Measurements from ENCODE around the gene LY6G5C. TPM values are rescaled to one million over a fixed set of nuclear protein-coding genes. Genes with fewer than 3 reads are reported as not detected.

Gene LY6G5C
- total and polyA plus RNA-seq, 9 of the 15 experiments (the other 6 are each of a cell fraction or from before 2014, with no cell fraction given), result 0.10 to 0.67 (median 0.46) TPM; not detected in 4

- TF ChIP-seq SMC3 (conservative IDR thresholded peaks at IDR 0.05; ENCODE audit: insufficient read depth, low read depth, low read length) (0 out of 2 replicates have a peak, but pooled peaks have one; percentile 17), PTBP1 (IDR thresholded peaks at IDR 0.05; ENCODE audit: low read depth, low read length) (no peak), MAX (CRISPR knock-in tag; IDR thresholded peaks at IDR 0.05) (no peak; the same call in none of the 2 replicates), ZNF79 (CRISPR knock-in tag; IDR thresholded peaks at IDR 0.05; ENCODE audit: low read depth) (no peak), ZNF589 (CRISPR knock-in tag; IDR thresholded peaks at IDR 0.05; ENCODE audit: low read depth) (no peak), ARID4B (CRISPR knock-in tag; IDR thresholded peaks at IDR 0.05) (no peak; the same call in 1 of the 2 replicates), CHD2 (IDR thresholded peaks at IDR 0.05; ENCODE audit: low read depth, low read length) (no peak), ZNF174 (CRISPR knock-in tag; IDR thresholded peaks at IDR 0.05) (no peak), ZBTB2 (IDR thresholded peaks at IDR 0.05) (no peak), ERF (CRISPR knock-in tag; IDR thresholded peaks at IDR 0.05) (0 out of 2 replicates have a peak, but pooled peaks have one; percentile 55), ARID1B (IDR thresholded peaks at IDR 0.05) (no peak), HSF4 (CRISPR knock-in tag; IDR thresholded peaks at IDR 0.05; ENCODE audit: borderline replicate concordance) (no peak), ZNF655 (CRISPR knock-in tag; IDR thresholded peaks at IDR 0.05) (no peak), GMEB1 (CRISPR knock-in tag; IDR thresholded peaks at IDR 0.05) (0 out of 2 replicates have a peak, but pooled peaks have one; percentile 11), STAG1 (CRISPR knock-in tag; IDR thresholded peaks at IDR 0.05; ENCODE audit: borderline replicate concordance) (no peak), GTF2E2 (tag; IDR thresholded peaks at IDR 0.05) (no peak), RBM25 (IDR thresholded peaks at IDR 0.05; ENCODE audit: low read depth, low read length, severe bottlenecking) (no peak), WHSC1 (IDR thresholded peaks at IDR 0.05; ENCODE audit: low read length) (peak; percentile 12)
These were observed 46.3 kb upstream of the LY6G5C start (continued) for GRCh38 chr6:31727034-31727716.
